Endodermal cell (in vitro differentiated cells): ENCODE data around the gene SIM2. TPM values are rescaled to one million over a fixed set of nuclear protein-coding genes. Genes with fewer than 3 reads are reported as not detected.
A peak's percentile ranks its signal among the peaks of the same experiment; 100 is the strongest.

Experiments
- DNase-seq: peaks from one replicate; pipeline ENCODE4 v3.0.0-alpha.2; 2017
- H3K27ac ChIP-seq: 2 replicates; pipeline ENCODE4 v1.5.1; 2013; ENCODE audit warnings: mild to moderate bottlenecking, low read depth, low read length, moderate library complexity
- H3K27me3 ChIP-seq: 2 replicates; pipeline ENCODE4 v1.6.1; 2013; ENCODE audit warnings: mild to moderate bottlenecking, low read length, moderate library complexity; ENCODE audit not compliant: insufficient read depth, control insufficient read depth, poor library complexity, severe bottlenecking
- H3K36me3 ChIP-seq: 2 replicates; pipeline ENCODE4 v1.7.0; 2013; ENCODE audit warnings: mild to moderate bottlenecking, low read length, moderate library complexity; ENCODE audit not compliant: control insufficient read depth, insufficient read depth
- H3K4me1 ChIP-seq: one replicate; pipeline ENCODE4 v1.7.0; 2013; ENCODE audit warnings: low read length; ENCODE audit not compliant: control insufficient read depth, insufficient read depth
- H3K4me3 ChIP-seq: 2 replicates; pipeline ENCODE4 v1.5.1; 2013; ENCODE audit warnings: mild to moderate bottlenecking, low read length, moderate library complexity
- H3K9ac ChIP-seq: 2 replicates; pipeline ENCODE4 v1.6.1; 2013; ENCODE audit warnings: mild to moderate bottlenecking, low read length, moderate library complexity; ENCODE audit not compliant: poor library complexity, severe bottlenecking; ENCODE audit errors: extremely low read depth
- H3K9me3 ChIP-seq: 2 replicates; pipeline ENCODE4 v1.6.1; 2013; ENCODE audit warnings: mild to moderate bottlenecking, low read length, moderate library complexity; ENCODE audit not compliant: control insufficient read depth
- H3K27ac Mint-ChIP-seq: 2 replicates; pipeline ENCODE4 v1.8.0; 2020; ENCODE audit warnings: mixed read lengths
- H3K27me3 Mint-ChIP-seq: 2 replicates; pipeline ENCODE4 v1.8.0; 2021; ENCODE audit warnings: mild to moderate bottlenecking, mixed read lengths; ENCODE audit not compliant: insufficient read depth
- H3K36me3 Mint-ChIP-seq: 2 replicates; pipeline ENCODE4 v1.8.0; 2020; ENCODE audit warnings: low read depth, mixed read lengths
- H3K4me1 Mint-ChIP-seq: 2 replicates; pipeline ENCODE4 v1.8.0; 2020; ENCODE audit warnings: mixed read lengths
- H3K4me3 Mint-ChIP-seq: 2 replicates; pipeline ENCODE4 v1.8.0; 2020; ENCODE audit warnings: mild to moderate bottlenecking, moderate library complexity, mixed read lengths
- H3K9me3 Mint-ChIP-seq: 2 replicates; pipeline ENCODE4 v1.8.0; 2020; ENCODE audit warnings: mild to moderate bottlenecking, mixed read lengths
- WGBS, 2 experiments: methylation state at CpG; one replicate each; pipeline versions ENCODE4 v1.1.5 to v1.1.7; 2013; ENCODE audit warnings: missing lambda C conversion rate in 2 of 2, mixed read lengths in 1 of 2; ENCODE audit not compliant: insufficient coverage in 1 of 2, insufficient read length in 1 of 2; 5-methylcytosine and 5-hydroxymethylcytosine counted together
- total RNA-seq, 2 donors: library from RNA; stranded (reverse); fragmentation: NEBNext Ultra II Directional in 1 of 2; extraction: Animal tissue kit (Norgen Biotek cat#: 25700) in 1 of 2; gene quantifications; 2 replicates in 1 of 2; 3 replicates in 1 of 2; pipeline ENCODE4 v1.2.1, GENCODE V29; 2021
- TF ChIP-seq, protein P1 (sequence below): fragments of 200-600 bp; sonication (generic); conservative IDR thresholded peaks from 2 replicates; pipeline ENCODE4 v1.5.0; 2021; ENCODE audit warnings: antibody characterized with exemption, mild to moderate bottlenecking

SIM2 gene
- total RNA-seq, 2 donors from 2014 or later = not detected

DNA sequence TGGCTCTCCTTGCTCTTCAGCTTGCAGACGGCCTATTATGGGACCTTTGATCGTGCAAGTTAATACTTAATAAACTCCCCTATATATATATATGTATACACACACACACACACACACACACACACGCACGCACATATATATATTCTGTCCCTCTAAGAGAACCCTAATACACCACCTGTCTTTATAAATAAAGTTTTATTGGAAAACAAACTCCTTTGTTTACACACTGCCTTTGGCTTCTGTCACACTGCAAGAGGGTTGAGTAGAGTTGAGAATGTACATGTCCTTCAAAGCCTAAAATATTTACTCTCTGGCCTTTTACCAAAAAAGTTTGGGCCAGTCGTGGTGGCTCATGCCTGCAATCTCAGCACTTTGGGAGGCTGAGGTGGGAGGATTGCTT, 26.2 kb upstream of the SIM2 start:
- Histone ChIP-seq H3K27me3 (no peaks in the 10 kb centered on the region), H3K9ac (no peak overlapping the region), H3K4me3 (no peak overlapping the region), H3K4me1 (no peaks in the 10 kb centered on the region), H3K36me3 (no peaks in the 10 kb centered on the region), H3K9me3 (no peaks in the 10 kb centered on the region), H3K27ac (no peak overlapping the region)
- TF ChIP-seq, protein P1, sequence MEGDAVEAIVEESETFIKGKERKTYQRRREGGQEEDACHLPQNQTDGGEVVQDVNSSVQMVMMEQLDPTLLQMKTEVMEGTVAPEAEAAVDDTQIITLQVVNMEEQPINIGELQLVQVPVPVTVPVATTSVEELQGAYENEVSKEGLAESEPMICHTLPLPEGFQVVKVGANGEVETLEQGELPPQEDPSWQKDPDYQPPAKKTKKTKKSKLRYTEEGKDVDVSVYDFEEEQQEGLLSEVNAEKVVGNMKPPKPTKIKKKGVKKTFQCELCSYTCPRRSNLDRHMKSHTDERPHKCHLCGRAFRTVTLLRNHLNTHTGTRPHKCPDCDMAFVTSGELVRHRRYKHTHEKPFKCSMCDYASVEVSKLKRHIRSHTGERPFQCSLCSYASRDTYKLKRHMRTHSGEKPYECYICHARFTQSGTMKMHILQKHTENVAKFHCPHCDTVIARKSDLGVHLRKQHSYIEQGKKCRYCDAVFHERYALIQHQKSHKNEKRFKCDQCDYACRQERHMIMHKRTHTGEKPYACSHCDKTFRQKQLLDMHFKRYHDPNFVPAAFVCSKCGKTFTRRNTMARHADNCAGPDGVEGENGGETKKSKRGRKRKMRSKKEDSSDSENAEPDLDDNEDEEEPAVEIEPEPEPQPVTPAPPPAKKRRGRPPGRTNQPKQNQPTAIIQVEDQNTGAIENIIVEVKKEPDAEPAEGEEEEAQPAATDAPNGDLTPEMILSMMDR = no peak
- Mint-ChIP-seq H3K27ac (no peak overlapping the region), H3K4me3 (no peak overlapping the region), H3K9me3 (no peaks in the 10 kb centered on the region), H3K27me3 (peaks cover 69% of the 10 kb centered on the region), H3K4me1 (peaks cover 13% of the 10 kb centered on the region), H3K36me3 (no peaks in the 10 kb centered on the region)
- WGBS, 2 experiments = 88 to 92% methylated on average over 1 to 3 of the region's 5 CpGs
- DNase-seq = no peak

DNA sequence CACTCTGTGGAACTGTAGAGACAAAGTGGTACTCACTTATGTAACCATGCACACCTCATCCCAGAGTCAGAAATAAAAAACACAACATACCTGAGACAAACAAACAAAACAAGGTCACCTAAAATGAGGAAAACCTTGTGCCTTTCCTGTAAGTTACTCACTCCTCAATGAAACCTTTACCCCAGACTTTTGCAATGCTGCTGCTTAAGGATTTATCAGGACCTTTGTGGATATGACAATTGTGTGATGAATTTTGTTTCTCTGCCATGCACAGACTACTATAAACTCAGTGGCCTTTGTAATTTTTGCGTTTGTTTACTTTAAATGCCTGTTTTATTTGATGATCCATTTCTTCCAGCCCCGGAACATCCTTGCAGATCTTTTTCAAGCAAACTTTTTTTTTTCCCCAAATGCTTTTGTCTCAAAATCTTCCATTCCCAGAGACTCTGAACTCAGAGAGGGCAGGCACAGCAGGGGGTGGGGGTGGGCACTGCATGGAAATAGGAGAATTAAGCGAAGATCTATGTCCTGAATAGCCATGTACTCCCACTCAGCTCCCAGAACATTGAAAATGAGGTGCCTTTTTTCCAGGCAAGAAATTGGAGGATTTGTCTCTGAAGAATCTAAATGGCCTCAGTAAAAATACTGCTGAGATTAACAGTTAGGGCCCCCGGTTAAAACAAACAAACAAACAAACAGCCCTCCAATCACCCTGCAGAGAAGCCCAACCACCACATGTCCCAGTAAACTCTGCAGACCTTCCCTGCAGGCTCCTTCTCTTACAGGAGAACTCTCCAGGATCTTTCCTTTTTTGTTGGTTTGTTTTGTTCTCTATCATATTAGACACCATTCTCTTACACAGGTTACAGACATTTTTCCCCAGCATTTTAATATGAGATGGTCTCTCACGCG, 22.6 kb upstream of the SIM2 start:
- peaks cover 13% of the 10 kb centered on the region for H3K4me1 Mint-ChIP-seq
- H3K36me3 ChIP-seq = no peaks in the 10 kb centered on the region
- H3K4me3 ChIP-seq = no peak overlapping the region
- peaks cover 11% of the 10 kb centered on the region for H3K9me3 ChIP-seq
- H3K4me1 ChIP-seq = no peaks in the 10 kb centered on the region
- H3K4me3 Mint-ChIP-seq = peak overlapping the region; percentile 29
- no peak overlapping the region for H3K27ac ChIP-seq
- H3K27ac Mint-ChIP-seq = no peak overlapping the region
- peaks cover 11% of the 10 kb centered on the region for H3K27me3 ChIP-seq
- peaks cover 13% of the 10 kb centered on the region for H3K9me3 Mint-ChIP-seq
- H3K36me3 Mint-ChIP-seq = no peaks in the 10 kb centered on the region
- peak; percentile 63 for DNase-seq
- peaks cover 82% of the 10 kb centered on the region for H3K27me3 Mint-ChIP-seq
- TF ChIP-seq, protein P1 = no peak
- whole genome bisulfite sequencing, 2 experiments = 41 to 42% methylated on average over 2 to 6 of the region's 6 CpGs
- H3K9ac ChIP-seq = no peak overlapping the region

DNA sequence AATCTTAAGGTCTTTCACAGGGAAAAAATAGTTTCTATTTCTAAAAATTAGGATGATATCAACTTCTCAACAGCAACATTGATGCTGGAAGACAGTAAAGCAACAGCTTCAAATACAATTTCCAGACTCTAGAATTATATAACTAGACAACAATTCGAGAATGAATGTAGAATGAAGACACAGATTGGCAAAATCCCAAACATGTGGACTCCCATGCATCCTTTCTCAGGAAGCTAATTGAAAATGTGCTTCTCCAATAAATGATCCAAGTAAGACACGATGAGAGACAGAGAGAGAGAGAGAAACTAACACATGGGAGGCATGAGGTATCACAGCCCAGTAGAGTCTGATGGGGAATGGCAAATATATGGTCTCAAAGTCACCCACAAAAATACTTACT, 21.5 kb upstream of the SIM2 start:
- H3K9me3 Mint-ChIP-seq = peaks cover 20% of the 10 kb centered on the region
- H3K9ac ChIP-seq = no peak overlapping the region
- no peak overlapping the region for H3K27ac Mint-ChIP-seq
- TF ChIP-seq, protein P1 = no peak
- H3K4me3 Mint-ChIP-seq = no peak overlapping the region
- no peak overlapping the region for H3K27ac ChIP-seq
- H3K4me3 ChIP-seq = no peak overlapping the region
- H3K27me3 ChIP-seq = peaks cover 13% of the 10 kb centered on the region
- H3K4me1 ChIP-seq = no peaks in the 10 kb centered on the region
- H3K36me3 Mint-ChIP-seq = no peaks in the 10 kb centered on the region
- no peaks in the 10 kb centered on the region for H3K36me3 ChIP-seq
- peaks cover 17% of the 10 kb centered on the region for H3K9me3 ChIP-seq
- peaks cover 86% of the 10 kb centered on the region for H3K27me3 Mint-ChIP-seq
- DNase-seq = no peak
- 92 to 100% methylated on average over 1 to 2 of the region's 2 CpGs for WGBS, 2 experiments
- peaks cover 13% of the 10 kb centered on the region for H3K4me1 Mint-ChIP-seq
